PC-3 (cell line): ENCODE data around the gene MRPS17. TPM values are rescaled to one million over a fixed set of nuclear protein-coding genes. Genes with fewer than 3 reads are reported as not detected.
A peak's percentile ranks its signal among the peaks of the same experiment; 100 is the strongest.

Source experiments
- ATAC-seq: fragments of 200-7000 bp; cut with Tn5 transposase; 2 replicates; pipeline ENCODE4 v1.9.1; 2020; ENCODE audit warnings: mild to moderate bottlenecking, moderate library complexity
- BruUV-seq: library from RNA; stranded (reverse); fragments of 400-500 nt; replicated peaks from 2 replicates; lab custom pipeline; 2021; lab: Mats Ljungman, UMichigan
- CTCF ChIA-PET: fragments of 300-600 bp; sonication (Branson Sonifier 250); formaldehyde crosslinking; loops from one replicate; lab custom pipeline; 2022; ENCODE audit warnings: antibody characterized with exemption; lab: Charles Lee
- POLR2A ChIA-PET: fragments of 300-600 bp; sonication (Branson Sonifier 250); formaldehyde crosslinking; loops from one replicate; lab custom pipeline; 2022; ENCODE audit warnings: antibody characterized with exemption; ENCODE audit not compliant: unreplicated experiment; lab: Charles Lee
- DNase-seq: peaks from one replicate; pipeline ENCODE4 v3.0.0-alpha.2; 2015
- H2AFZ ChIP-seq: fragments of 300-600 bp; sonication (generic); 2 replicates; pipeline ENCODE4 v1.6.0; 2016; ENCODE audit warnings: antibody characterized with exemption, low read length
- H3F3A ChIP-seq: fragments of 300-600 bp; sonication (generic); one replicate; pipeline ENCODE4 v1.6.0; 2017; ENCODE audit warnings: antibody characterized with exemption, low read length, control low read depth, mild to moderate bottlenecking; ENCODE audit not compliant: unreplicated experiment
- H3K27ac ChIP-seq: fragments of 300-600 bp; sonication (generic); 2 replicates; pipeline ENCODE4 v1.5.1; 2016; ENCODE audit warnings: mild to moderate bottlenecking, low read length
- H3K27me3 ChIP-seq: fragments of 300-600 bp; sonication (generic); 2 replicates; pipeline ENCODE4 v1.6.1; 2016; ENCODE audit warnings: low read length, mixed read lengths
- H3K36me3 ChIP-seq: fragments of 300-600 bp; sonication (generic); 2 replicates; pipeline ENCODE4 v1.6.1; 2016; ENCODE audit warnings: low read depth, mixed run types, low read length, mixed read lengths
- H3K4me1 ChIP-seq: fragments of 300-600 bp; sonication (generic); 2 replicates; pipeline ENCODE4 v1.5.1; 2016; ENCODE audit warnings: low read length; ENCODE audit not compliant: insufficient read depth
- H3K4me2 ChIP-seq: fragments of 300-600 bp; sonication (generic); 2 replicates; pipeline ENCODE4 v1.6.0; 2016; ENCODE audit warnings: low read length
- H3K4me3 ChIP-seq: fragments of 300-600 bp; sonication (generic); 2 replicates; pipeline ENCODE4 v1.5.1; 2016; ENCODE audit warnings: mild to moderate bottlenecking, low read length, mixed read lengths
- H3K79me2 ChIP-seq: fragments of 300-600 bp; sonication (generic); 2 replicates; pipeline ENCODE4 v1.6.1; 2017; ENCODE audit warnings: low read length, mixed read lengths
- H3K9ac ChIP-seq: fragments of 300-600 bp; sonication (generic); 2 replicates; pipeline ENCODE4 v1.6.0; 2016; ENCODE audit warnings: mild to moderate bottlenecking, low read length
- H3K9me2 ChIP-seq: fragments of 300-600 bp; sonication (generic); replicated peaks from 2 replicates; pipeline ENCODE4 v1.6.1; 2016; ENCODE audit warnings: mixed run types, low read length, mixed read lengths
- H3K9me3 ChIP-seq: fragments of 300-600 bp; sonication (generic); 2 replicates; pipeline ENCODE4 v1.6.1; 2016; ENCODE audit warnings: low read length, mixed read lengths
- H4K20me1 ChIP-seq: fragments of 300-600 bp; sonication (generic); 2 replicates; pipeline ENCODE4 v1.6.1; 2016; ENCODE audit warnings: low read length, mixed read lengths
- CTCF ChIP-seq: fragments of 300-600 bp; sonication (generic); conservative IDR thresholded peaks from 2 replicates; pipeline ENCODE4 v1.5.1; 2017; ENCODE audit warnings: antibody characterized with exemption, low read depth, mild to moderate bottlenecking, low read length
- EZH2 ChIP-seq: fragments of 300-600 bp; sonication (generic); IDR thresholded peaks from one replicate; pipeline ENCODE4 v1.6.1; 2017; ENCODE audit warnings: antibody characterized with exemption, mild to moderate bottlenecking, low read length; ENCODE audit not compliant: unreplicated experiment
- EZH2phosphoT487 ChIP-seq: fragments of 300-600 bp; sonication (generic); IDR thresholded peaks from 2 replicates; pipeline ENCODE4 v1.6.1; 2018; ENCODE audit warnings: mild to moderate bottlenecking, antibody characterized with exemption, low read length, borderline replicate concordance
- intact Hi-C: fragments of 100-400 bp; cut with micrococcal nuclease; formaldehyde crosslinking; loops from 2 replicates; pipeline ENCODE4 v1.9.0; 2023
- total RNA-seq: library from RNA; depleted of rRNA; stranded (reverse); fragments of >200 nt; gene quantifications from 2 replicates; pipeline ENCODE4 v1.2.3, GENCODE V29; 2014

Gene MRPS17
- total RNA-seq, 1 experiment from 2014 or later: 20.1 TPM

DNA sequence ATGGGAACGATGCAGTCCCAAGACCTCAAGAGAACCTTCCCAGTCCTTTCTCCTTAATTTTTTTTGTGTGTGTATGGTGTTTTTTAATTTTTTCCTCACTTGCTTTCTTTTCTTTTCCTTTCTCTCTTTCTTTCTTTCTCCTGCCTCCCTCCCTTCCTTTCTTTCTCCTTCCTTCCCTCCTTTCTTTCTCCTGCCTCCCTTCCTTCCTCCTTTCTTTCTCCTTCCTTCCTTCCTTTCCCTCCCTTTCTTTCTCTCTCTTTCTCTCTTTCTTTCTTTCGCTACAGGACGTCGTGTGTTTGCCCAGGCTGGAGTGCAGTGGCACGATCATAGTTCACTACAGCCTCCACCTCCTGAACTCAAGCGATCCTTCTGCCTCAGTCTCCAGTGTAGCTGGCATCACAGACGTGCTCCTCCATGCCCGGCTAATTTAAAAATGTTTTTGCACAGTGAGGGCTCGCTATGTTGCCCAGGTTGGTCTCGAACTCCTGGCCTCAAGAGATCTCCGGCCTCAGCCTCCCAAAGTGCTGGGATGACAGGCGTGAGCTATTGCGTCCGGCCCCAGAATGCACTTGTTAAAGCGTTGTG lies 12.0 kb downstream of the MRPS17 start:
- Histone ChIP-seq H3K9ac (peak overlapping the region; percentile 53; the same call in 1 of the 2 replicates), H3K4me2 (peak overlapping the region; percentile 79), H3K36me3 (no peaks in the 10 kb centered on the region), H3K4me1 (peaks cover 15% of the 10 kb centered on the region), H3K79me2 (peaks cover 28% of the 10 kb centered on the region), H3F3A (peaks cover 8% of the 10 kb centered on the region), H4K20me1 (no peaks in the 10 kb centered on the region), H2AFZ (peak overlapping the region; percentile 67; the same call in 1 of the 2 replicates), H3K9me2 (no peaks in the 10 kb centered on the region), H3K4me3 (peak overlapping the region; percentile 61), H3K27ac (no peak overlapping the region), H3K9me3 (no peaks in the 10 kb centered on the region), H3K27me3 (no peaks in the 10 kb centered on the region)
- BruUV-seq: TSS peak; percentile 50
- ATAC-seq (no peak), DNase-seq (no peak)
- ChIA-PET CTCF (interaction anchor here (0.6 to 1.5 kb wide), 3 partner anchors 13 to 322 kb away, joined by 3 to 8 read pairs (median 3); no protein-coding TSS in a partner anchor), POLR2A (no interaction called here)
- no peak for TF ChIP-seq EZH2phosphoT487
- TF ChIP-seq CTCF: no peak
- no peak for TF ChIP-seq EZH2
- intact Hi-C loops: loop anchor here (1.0 kb wide), 1 partner anchor 322 kb away; no protein-coding TSS in a partner anchor

DNA sequence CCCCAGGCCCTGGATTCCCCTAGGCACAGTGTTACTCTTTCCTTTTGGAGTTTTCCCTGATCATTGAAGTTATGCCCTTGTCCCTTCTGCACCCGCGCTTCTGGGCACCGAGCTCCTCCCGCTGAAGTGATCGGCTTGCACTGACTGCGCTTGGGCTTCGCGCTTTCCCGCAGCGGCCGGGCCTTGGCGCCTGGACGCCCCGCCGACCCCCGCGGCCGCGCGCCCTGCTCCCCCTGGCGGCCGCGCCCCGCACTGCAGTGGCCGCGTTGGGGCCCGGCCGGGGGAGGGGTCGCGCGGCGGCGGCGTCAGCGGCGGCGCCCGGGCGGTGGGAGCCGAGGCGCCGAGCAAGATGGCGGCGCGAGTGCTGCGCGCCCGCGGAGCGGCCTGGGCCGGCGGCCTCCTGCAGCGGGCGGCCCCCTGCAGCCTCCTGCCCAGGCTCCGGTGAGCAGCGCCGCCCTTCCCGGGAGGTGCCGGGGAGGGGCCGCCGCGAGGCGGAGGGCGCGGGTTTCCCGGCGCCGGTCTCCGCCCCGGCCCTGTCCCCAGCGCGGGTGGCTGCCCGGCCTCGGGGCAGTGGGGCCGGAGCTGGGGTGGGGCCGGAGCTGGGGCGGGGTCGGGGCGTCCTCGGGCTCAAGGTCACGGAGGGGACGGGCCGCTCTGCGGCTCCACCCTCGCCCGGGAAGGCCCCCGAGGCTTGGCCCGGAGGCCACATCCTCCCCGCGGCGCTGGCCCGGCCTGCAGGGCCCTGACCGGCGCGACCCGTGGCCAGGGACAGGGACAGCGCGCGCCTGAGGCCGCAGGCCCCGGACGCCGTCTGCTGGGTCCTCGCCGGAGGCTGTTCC lies 12.8 kb downstream of the MRPS17 start, which contains the start of gene NIPSNAP2:
Gene NIPSNAP2, plus strand, starts transcription at position 325 of the 839 bp plus-strand sequence. Its CDS starts 25 bp downstream, at position 350.
- no peak for TF ChIP-seq EZH2
- peak; percentile 32; the same call in 1 of the 2 replicates for TF ChIP-seq CTCF
- DNase-seq (peak; percentile 71), ATAC-seq (peak; percentile 63)
- peak within 1 kb of the TSS; percentile 88 for H3K4me2 ChIP-seq
- peak within 1 kb of the TSS; percentile 84 for H3K4me3 ChIP-seq
- no peaks in the 10 kb centered on the region for H3K9me3 ChIP-seq
- H3K9me2 ChIP-seq: no peaks in the 10 kb centered on the region
- peaks cover 35% of the 10 kb centered on the region for H3K79me2 ChIP-seq
- H3K27me3 ChIP-seq: no peaks in the 10 kb centered on the region
- BruUV-seq: no TSS peak
- peak within 1 kb of the TSS; percentile 88 for H3K9ac ChIP-seq
- ChIA-PET CTCF (interaction anchor here (0.5 to 1.5 kb wide), 4 partner anchors 12 to 323 kb away, joined by 3 to 8 read pairs (median 3); no protein-coding TSS in a partner anchor), POLR2A (interaction anchor here (0.6 to 1.0 kb wide), 4 partner anchors 14 to 221 kb away, joined by 4 to 10 read pairs (median 6); no protein-coding TSS in a partner anchor)
- peak within 1 kb of the TSS; percentile 67; the same call in 1 of the 2 replicates for H2AFZ ChIP-seq
- intact Hi-C loops: loop anchor here (1.0 to 5.0 kb wide), 2 partner anchors 88 to 323 kb away; partner anchors contain the start of genes CCT6A and PSPH
- peaks cover 15% of the 10 kb centered on the region for H3K4me1 ChIP-seq
- H4K20me1 ChIP-seq: no peaks in the 10 kb centered on the region
- H3F3A ChIP-seq: peaks cover 8% of the 10 kb centered on the region
- H3K27ac ChIP-seq: peak within 1 kb of the TSS; percentile 73
- no peaks in the 10 kb centered on the region for H3K36me3 ChIP-seq
